ENCODE data around the gene UBASH3A.
"Not testable (repeated sequence)": the region's sequence is repeated elsewhere in the genome, so short reads cannot be mapped to it uniquely, and the experiment has no call there.

UBASH3A gene

DNA sequence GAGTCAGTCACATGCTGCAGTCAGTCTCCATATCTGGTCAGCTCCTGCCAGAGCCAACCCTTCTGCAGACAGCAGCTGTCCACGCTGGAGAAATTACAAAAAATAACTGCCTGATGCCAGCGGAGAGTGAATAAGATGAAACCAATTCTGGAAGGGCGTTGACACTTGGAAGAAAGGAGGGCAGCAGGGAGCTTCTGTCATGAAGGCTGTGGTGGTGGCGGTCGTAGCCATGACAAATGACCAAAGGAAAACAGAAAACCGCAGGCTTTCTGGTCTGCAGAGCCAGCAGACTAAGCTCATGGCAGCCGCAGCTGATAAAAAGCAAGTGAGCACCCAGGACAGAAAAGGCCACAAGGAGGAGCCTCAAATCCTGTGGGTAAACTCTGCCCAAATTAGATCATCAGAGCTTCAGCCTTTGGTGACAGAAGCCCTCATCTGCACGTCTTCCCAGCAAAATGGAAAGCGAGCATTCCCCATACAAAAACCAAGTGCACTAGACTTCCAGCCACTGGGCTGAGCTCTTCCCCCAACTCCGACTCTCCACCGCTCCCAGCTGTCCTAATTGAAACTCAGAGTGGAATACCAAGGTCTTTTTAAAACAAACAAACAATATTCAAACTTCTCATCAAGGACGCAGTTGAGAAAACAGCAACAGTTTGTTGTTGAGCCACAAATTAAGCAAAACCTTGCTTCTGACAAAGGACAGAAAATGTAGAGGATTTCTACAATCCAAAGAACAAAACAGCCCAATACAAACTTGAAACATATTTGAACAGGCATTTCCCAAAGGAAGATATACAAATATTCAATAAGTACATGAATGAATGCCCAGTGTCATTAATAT lies 63.7 kb downstream of the UBASH3A start:
- DNase-seq (ENCODE audit: low read depth in 3 of 3): no peak

DNA sequence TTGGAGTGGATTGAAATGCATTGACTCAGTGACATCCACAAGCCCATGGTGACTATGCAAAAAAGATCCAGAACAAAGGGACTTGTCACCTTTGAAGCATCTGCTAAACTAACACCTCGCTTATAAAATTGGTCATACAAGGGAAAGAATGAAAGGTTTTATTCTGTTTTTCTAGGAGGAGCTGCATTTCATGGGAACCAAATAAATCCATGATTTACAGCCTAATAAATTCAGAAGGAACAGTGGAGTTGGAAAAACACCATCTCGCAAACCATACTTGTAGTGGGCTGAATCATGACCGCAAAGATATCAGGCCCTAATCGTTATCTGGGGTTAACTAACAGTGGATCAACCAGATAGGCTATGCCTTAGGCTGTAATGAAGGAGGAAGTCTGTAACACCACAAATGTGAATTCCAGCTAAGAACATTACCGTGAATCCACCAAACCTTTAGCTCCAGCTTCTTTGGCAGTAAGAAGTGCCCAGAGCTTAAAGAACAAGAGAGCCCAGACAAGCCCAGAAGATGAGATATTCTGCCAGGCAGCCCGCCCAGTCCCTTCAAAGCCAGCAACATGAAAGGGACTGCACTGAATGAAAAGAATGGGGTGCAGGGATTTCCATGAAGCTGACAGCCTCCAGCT lies 64.9 kb downstream of the UBASH3A start:
- DNase-seq (ENCODE audit: low read depth in 3 of 3): no peak

- DNase-seq (ENCODE audit: low read depth in 3 of 3): no peak
These were observed 65.6 kb downstream of the UBASH3A start for GRCh38 chr21:42469272-42469671.

GRCh38 chr21:42469726-42470125 lies 66.0 kb downstream of the UBASH3A start:
- DNase-seq (ENCODE audit: low read depth in 3 of 3): not testable (repeated sequence)

DNA sequence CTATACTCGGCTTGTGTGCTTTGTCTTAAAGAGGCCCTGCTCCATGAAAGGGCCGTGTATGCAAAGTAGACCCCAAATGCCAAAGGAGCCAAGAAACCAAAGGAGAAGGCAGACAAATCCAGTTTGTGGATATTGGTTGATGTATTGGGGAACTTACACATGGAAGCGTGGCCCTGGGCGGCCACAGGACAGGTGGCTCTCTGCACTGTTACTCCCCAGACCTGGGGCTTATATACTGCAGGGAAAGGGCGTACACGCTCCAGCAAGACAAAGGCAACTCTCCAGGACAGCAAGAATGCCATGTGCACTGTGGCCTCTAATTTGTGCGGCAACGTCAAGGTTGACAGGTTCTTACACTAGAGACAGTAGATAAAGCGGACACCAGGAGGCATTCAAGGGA lies 67.5 kb downstream of the UBASH3A start:
- DNase-seq (ENCODE audit: low read depth in 3 of 3): no peak

GRCh38 chr21:42471716-42472330 lies 68.1 kb downstream of the UBASH3A start:
- no peak for DNase-seq (ENCODE audit: low read depth in 3 of 3)

DNA sequence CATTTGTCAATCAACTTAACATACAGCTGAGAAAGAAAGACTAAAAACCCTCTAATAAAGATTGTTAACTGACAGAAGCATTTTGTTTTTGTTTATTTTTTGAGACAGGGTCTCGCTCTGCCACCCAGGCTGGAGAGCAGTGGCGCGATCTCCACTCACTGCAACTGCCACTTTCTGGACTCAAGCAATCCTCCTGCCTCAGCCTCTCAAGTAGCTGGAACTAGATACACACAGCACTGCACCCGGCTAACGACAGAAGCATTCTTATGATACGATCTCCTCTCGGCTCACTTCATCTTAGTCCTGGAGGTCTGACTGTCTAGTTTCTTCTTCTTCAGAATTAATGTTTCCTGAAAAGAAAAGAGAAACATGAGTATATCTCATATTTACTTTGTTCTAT lies 68.8 kb downstream of the UBASH3A start:
- DNase-seq (ENCODE audit: low read depth in 3 of 3): no peak

GRCh38 chr21:42473498-42474042 lies 69.9 kb downstream of the UBASH3A start:
- no peak for DNase-seq (ENCODE audit: low read depth in 3 of 3)

- DNase-seq (ENCODE audit: low read depth in 3 of 3): no peak
These were observed 70.5 kb downstream of the UBASH3A start for GRCh38 chr21:42474043-42474831.

DNA sequence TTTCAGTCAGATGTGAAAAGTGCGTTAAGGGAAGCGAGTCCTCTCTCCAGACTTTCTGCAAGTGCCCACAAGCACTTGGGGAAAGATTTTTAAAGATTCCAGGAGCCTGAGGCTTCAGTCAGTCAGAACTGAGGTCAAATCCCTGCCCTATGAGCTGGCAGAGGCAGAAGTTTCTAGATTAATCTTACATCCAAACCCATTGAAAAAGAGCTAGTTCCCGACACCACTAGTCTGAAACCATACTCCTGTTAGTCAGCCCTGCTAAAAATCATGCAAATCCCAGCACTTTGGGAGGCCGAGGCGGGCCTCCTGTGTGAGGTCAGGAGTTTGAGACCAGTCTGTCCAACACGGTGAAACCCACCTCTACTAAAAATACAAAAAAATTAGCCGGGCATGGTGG lies 71.3 kb downstream of the UBASH3A start:
- DNase-seq (ENCODE audit: low read depth in 3 of 3): no peak

- no peak for DNase-seq (ENCODE audit: low read depth in 3 of 3)
These were observed 72.1 kb downstream of the UBASH3A start for GRCh38 chr21:42475526-42476387.

DNA sequence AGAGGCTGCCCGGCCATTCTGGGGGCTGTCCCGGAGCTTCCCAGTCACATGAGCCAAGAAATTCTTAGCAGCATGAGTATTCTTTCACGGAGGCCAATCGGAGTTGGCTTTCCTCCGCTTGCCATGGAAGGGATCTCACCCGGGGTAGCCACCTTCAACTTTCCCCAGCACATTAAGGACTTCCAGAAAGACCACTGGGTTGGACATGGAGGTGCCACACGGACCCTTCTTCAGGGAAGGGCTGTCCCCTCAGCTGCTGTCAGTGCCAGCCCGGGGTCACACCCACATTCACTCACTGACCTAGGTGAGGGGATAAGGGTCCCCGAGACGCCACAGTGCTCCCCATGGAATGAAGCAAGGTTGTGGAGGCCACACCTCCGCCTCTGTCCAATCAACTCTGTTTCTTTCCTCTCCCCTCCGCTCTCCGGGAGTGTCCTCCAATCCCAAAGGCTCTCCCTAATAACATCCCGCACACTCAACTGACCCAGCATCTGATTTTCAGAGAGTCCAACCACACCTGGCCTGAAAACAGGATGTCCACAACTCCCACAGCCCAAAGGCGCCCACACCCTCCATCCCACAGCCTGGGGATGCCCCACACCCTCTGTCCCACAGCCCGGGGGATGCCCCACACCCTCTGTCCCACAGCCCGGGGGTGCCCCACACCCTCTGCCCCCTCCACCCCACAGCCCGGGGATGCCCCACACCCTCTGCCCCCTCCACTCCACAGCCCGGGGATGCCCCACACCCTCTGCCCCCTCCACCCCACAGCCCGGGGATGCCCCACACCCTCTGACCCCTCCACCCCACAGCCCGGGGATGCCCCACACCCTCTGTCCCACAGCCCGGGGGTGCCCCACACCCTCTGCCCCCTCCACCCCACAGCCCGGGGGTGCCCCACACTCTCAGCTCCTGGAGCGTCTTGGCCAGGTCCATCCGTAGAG lies 73.0 kb downstream of the UBASH3A start:
- no peak for DNase-seq (ENCODE audit: low read depth in 3 of 3)

DNA sequence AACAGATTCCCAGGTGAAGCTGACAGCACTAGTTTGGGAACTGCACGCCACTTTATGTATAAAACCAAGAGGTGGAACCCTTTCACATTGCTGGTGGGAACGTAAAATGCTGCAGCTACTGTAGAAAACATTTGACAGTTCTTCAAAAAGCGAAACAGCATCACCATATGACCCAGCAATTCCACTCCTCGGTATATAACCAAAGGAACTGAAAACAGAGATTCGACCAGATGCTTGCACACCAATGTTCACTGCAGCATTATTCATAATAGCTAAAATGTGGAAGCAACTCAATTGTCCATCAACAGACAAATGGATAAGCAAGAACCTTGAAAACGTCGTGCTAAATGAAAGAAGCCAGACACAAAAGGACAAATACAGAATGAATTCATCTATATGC lies 74.8 kb downstream of the UBASH3A start:
- DNase-seq (ENCODE audit: low read depth in 3 of 3): no peak

DNA sequence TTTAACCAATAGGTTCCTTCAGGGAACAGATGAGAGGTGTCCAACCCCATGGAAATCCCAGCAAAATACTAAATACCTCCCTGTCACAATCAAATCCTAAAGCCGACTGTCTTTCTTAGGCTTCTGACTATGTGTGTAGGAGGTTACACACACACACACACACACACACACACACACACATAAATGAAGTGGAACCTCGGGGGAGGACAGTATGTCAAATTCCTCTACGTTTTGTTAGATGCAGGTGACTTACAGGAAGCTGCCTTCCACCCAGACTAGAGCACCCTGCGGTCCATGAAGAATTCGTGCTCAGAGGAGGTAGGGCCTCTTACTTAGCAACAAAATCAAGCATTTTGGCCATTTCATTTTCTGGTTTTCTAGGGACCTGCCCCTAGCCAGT lies 75.9 kb downstream of the UBASH3A start:
- no peak for DNase-seq (ENCODE audit: low read depth in 3 of 3)

- DNase-seq (ENCODE audit: low read depth in 3 of 3): no peak
These were observed 77.0 kb downstream of the UBASH3A start for GRCh38 chr21:42480736-42481135.

- DNase-seq (ENCODE audit: low read depth in 3 of 3): no peak
These were observed 77.5 kb downstream of the UBASH3A start for GRCh38 chr21:42481169-42481568.

- no peak for DNase-seq (ENCODE audit: low read depth in 3 of 3)
These were observed 81.3 kb downstream of the UBASH3A start for GRCh38 chr21:42484966-42485365.

DNA sequence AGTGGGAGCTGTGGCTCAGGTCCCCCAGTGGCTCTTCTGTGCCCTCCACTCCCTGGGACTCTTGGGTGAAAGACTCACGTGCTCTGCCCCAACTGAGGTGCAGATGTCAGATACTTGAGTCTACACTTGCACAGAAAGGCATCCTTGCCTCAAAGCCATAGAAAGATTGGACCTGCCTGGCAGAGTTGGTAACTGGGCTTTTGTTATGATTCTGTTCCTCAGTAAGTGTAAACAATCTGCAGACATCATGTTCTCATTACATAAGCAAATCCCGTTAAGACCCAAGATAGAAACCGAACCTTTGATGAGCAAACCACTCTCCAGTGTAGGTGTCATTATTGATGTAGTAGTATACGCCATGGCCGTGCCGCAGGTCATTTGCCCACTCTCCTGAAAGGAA lies 82.4 kb downstream of the UBASH3A start:
- DNase-seq (ENCODE audit: low read depth in 3 of 3): no peak

DNA sequence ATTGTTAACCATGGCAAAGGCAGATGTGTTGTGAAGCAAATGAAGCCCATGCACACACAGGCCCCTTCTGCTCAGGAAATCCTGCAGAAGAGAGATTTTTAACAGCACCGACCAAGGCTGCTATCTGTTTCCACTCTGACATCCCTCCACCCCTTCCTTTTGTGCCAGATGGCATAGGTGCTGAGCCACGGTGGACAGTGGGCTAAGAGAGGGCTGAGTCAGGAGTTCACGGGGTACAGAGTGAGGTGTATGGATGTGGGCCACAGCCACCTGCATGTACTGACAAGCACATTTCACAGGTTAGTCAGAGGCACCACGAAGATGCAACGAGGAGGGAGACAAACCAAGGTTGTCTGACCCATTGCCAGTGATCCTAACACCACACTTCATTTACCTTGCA lies 82.8 kb downstream of the UBASH3A start:
- no peak for DNase-seq (ENCODE audit: low read depth in 3 of 3)
